ENCODE data around the gene SCUBE1. TPM values are rescaled to one million over a fixed set of nuclear protein-coding genes. Genes with fewer than 3 reads are reported as not detected.

SCUBE1 gene
- total RNA-seq, 3 donors from 2014 or later, result 0.48 to 0.98 (median 0.88) TPM

- H3K4me1 ChIP-seq, result no peaks in the 10 kb centered on the region
- TF ChIP-seq POLR2A (IDR thresholded peaks at IDR 0.05) (no peak), CTCF (IDR thresholded peaks at IDR 0.05) (no peak), POLR2AphosphoS5 (IDR thresholded peaks at IDR 0.05) (no peak)
These were observed 12.7 kb downstream of the SCUBE1 start for GRCh38 chr22:43330178-43331068.

GRCh38 chr22:43329061-43329460 lies 14.1 kb downstream of the SCUBE1 start:
- no peak for TF ChIP-seq POLR2A (IDR thresholded peaks at IDR 0.05)
- TF ChIP-seq CTCF (IDR thresholded peaks at IDR 0.05), result no peak
- TF ChIP-seq POLR2AphosphoS5 (IDR thresholded peaks at IDR 0.05), result no peak
- intact Hi-C loops (cut with DNase I; ENCODE audit: low total_unique reads), result no loop called here
- Histone ChIP-seq H3K4me3 (no peak overlapping the region), H3K36me3 (no peaks in the 10 kb centered on the region), H3K4me1 (no peaks in the 10 kb centered on the region), H3K27me3 (peaks cover 0 to 9% of the 10 kb centered on the region in 2 donors), H3K9me3 (no peaks in the 10 kb centered on the region), H3K27ac (no peak overlapping the region)
- DNase-seq (ENCODE audit: low spot score in 2 of 2), result no peak

More at GRCh38 chr22:43330178-43331068, 12.7 kb downstream of the SCUBE1 start:
- H3K4me3 ChIP-seq, result no peak overlapping the region
- H3K36me3 ChIP-seq, result no peaks in the 10 kb centered on the region
- H3K9me3 ChIP-seq, result no peaks in the 10 kb centered on the region
- intact Hi-C loops (cut with DNase I; ENCODE audit: low total_unique reads), result loop anchor here (10.0 kb wide), 1 partner anchor 76 kb away; no protein-coding TSS in a partner anchor
- DNase-seq (ENCODE audit: low spot score in 2 of 2), result no peak
- H3K27me3 ChIP-seq, result peaks cover 0 to 9% of the 10 kb centered on the region in 2 donors
- H3K27ac ChIP-seq, result no peak overlapping the region

GRCh38 chr22:43327157-43327438 lies 16.1 kb downstream of the SCUBE1 start:
- TF ChIP-seq POLR2AphosphoS5 (IDR thresholded peaks at IDR 0.05) (no peak), CTCF (IDR thresholded peaks at IDR 0.05) (no peak), POLR2A (IDR thresholded peaks at IDR 0.05) (no peak)
- no peaks in the 10 kb centered on the region for H3K9me3 ChIP-seq
- H3K4me1 ChIP-seq, result no peaks in the 10 kb centered on the region
- H3K4me3 ChIP-seq, result no peak overlapping the region
- no peak for DNase-seq (ENCODE audit: low spot score in 2 of 2)
- no peak overlapping the region for H3K27ac ChIP-seq
- intact Hi-C loops (cut with DNase I; ENCODE audit: low total_unique reads), result no loop called here
- peaks cover 0 to 9% of the 10 kb centered on the region in 2 donors for H3K27me3 ChIP-seq
- H3K36me3 ChIP-seq, result no peaks in the 10 kb centered on the region

- no peak overlapping the region for H3K27ac ChIP-seq
- no peaks in the 10 kb centered on the region for H3K4me1 ChIP-seq
- TF ChIP-seq CTCF (IDR thresholded peaks at IDR 0.05), result no peak
- TF ChIP-seq POLR2AphosphoS5 (IDR thresholded peaks at IDR 0.05), result no peak
- TF ChIP-seq POLR2A (IDR thresholded peaks at IDR 0.05), result no peak
- H3K4me3 ChIP-seq, result no peak overlapping the region
- no peak for DNase-seq (ENCODE audit: low spot score in 2 of 2)
- no peaks in the 10 kb centered on the region for H3K9me3 ChIP-seq
- intact Hi-C loops (cut with DNase I; ENCODE audit: low total_unique reads), result no loop called here
- no peaks in the 10 kb centered on the region for H3K36me3 ChIP-seq
- peaks cover 0 to 9% of the 10 kb centered on the region in 2 donors for H3K27me3 ChIP-seq
These were observed 16.6 kb downstream of the SCUBE1 start for GRCh38 chr22:43326331-43327156.

- no peaks in the 10 kb centered on the region for H3K9me3 ChIP-seq
- TF ChIP-seq POLR2AphosphoS5 (IDR thresholded peaks at IDR 0.05) (no peak), POLR2A (IDR thresholded peaks at IDR 0.05) (no peak), CTCF (IDR thresholded peaks at IDR 0.05) (no peak)
- no peak for DNase-seq (ENCODE audit: low spot score in 2 of 2)
- no peaks in the 10 kb centered on the region for H3K36me3 ChIP-seq
- no peak overlapping the region for H3K4me3 ChIP-seq
- H3K27me3 ChIP-seq, result peaks cover 0 to 9% of the 10 kb centered on the region in 2 donors
- no peaks in the 10 kb centered on the region for H3K4me1 ChIP-seq
- H3K27ac ChIP-seq, result no peak overlapping the region
- intact Hi-C loops (cut with DNase I; ENCODE audit: low total_unique reads), result no loop called here
These were observed 18.0 kb downstream of the SCUBE1 start for GRCh38 chr22:43325176-43325575.
